ENCODE data around the gene ST8SIA5.

ST8SIA5 gene

GRCh38 chr18:46789088-46789487 is 32.2 kb upstream of the ST8SIA5 start:
- Histone ChIP-seq H3K9me3 (ENCODE audit: control insufficient read depth, insufficient read depth, low read length) (peaks cover 11% of the 10 kb centered on the region), H3K4me2 (ENCODE audit: low read length) (no peak overlapping the region), H3K9me2 (replicated peaks; ENCODE audit: control insufficient read depth, low read length) (no peaks in the 10 kb centered on the region), H3F3A (ENCODE audit: control insufficient read depth, insufficient read depth) (no peaks in the 10 kb centered on the region), H4K20me1 (ENCODE audit: control insufficient read depth, insufficient read depth, low read depth, low read length) (no peaks in the 10 kb centered on the region), H3K79me2 (ENCODE audit: control insufficient read depth, low read length) (no peaks in the 10 kb centered on the region), H3K36me3 (ENCODE audit: control insufficient read depth, low read length) (no peaks in the 10 kb centered on the region), H3K4me1 (ENCODE audit: control insufficient read depth, low read length) (peaks cover 16% of the 10 kb centered on the region), H3K27me3 (ENCODE audit: control insufficient read depth, low read length) (no peaks in the 10 kb centered on the region), H3K27ac (ENCODE audit: low read depth, low read length) (no peak overlapping the region), H3K4me3 (ENCODE audit: low read length) (no peak overlapping the region)
- TF ChIP-seq CTCF (IDR thresholded peaks at IDR 0.05; ENCODE audit: low read depth, low read length, poor library complexity, severe bottlenecking) (no peak), EZH2phosphoT487 (IDR thresholded peaks at IDR 0.05; ENCODE audit: borderline replicate concordance, low read length) (no peak)

- H4K20me1 ChIP-seq (ENCODE audit: control insufficient read depth, insufficient read depth, low read depth, low read length): no peaks in the 10 kb centered on the region
- H3K9me2 ChIP-seq (replicated peaks; ENCODE audit: control insufficient read depth, low read length): no peaks in the 10 kb centered on the region
- peaks cover 16% of the 10 kb centered on the region for H3K4me1 ChIP-seq (ENCODE audit: control insufficient read depth, low read length)
- H3F3A ChIP-seq (ENCODE audit: control insufficient read depth, insufficient read depth): no peaks in the 10 kb centered on the region
- no peak overlapping the region for H3K4me3 ChIP-seq (ENCODE audit: low read length)
- no peaks in the 10 kb centered on the region for H3K79me2 ChIP-seq (ENCODE audit: control insufficient read depth, low read length)
- no peaks in the 10 kb centered on the region for H3K36me3 ChIP-seq (ENCODE audit: control insufficient read depth, low read length)
- no peak overlapping the region for H3K27ac ChIP-seq (ENCODE audit: low read depth, low read length)
- TF ChIP-seq EZH2phosphoT487 (IDR thresholded peaks at IDR 0.05; ENCODE audit: borderline replicate concordance, low read length) (no peak), CTCF (IDR thresholded peaks at IDR 0.05; ENCODE audit: low read depth, low read length, poor library complexity, severe bottlenecking) (no peak)
- H3K9me3 ChIP-seq (ENCODE audit: control insufficient read depth, insufficient read depth, low read length): peaks cover 11% of the 10 kb centered on the region
- peak overlapping the region; percentile 44 for H3K4me2 ChIP-seq (ENCODE audit: low read length)
- no peaks in the 10 kb centered on the region for H3K27me3 ChIP-seq (ENCODE audit: control insufficient read depth, low read length)
These were observed 30.8 kb upstream of the ST8SIA5 start for GRCh38 chr18:46787674-46788073.

GRCh38 chr18:46772357-46772756 is 15.5 kb upstream of the ST8SIA5 start:
- no peaks in the 10 kb centered on the region for H3K36me3 ChIP-seq (ENCODE audit: control insufficient read depth, low read length)
- peak overlapping the region; percentile 28; the same call in 1 of the 2 replicates for H3K27ac ChIP-seq (ENCODE audit: low read depth, low read length)
- H3K9me3 ChIP-seq (ENCODE audit: control insufficient read depth, insufficient read depth, low read length): no peaks in the 10 kb centered on the region

More at GRCh38 chr18:46772357-46772756, 15.5 kb upstream of the ST8SIA5 start:
- Histone ChIP-seq H3K4me2 (ENCODE audit: low read length) (peak overlapping the region; percentile 65), H3K79me2 (ENCODE audit: control insufficient read depth, low read length) (no peaks in the 10 kb centered on the region), H3K9me2 (replicated peaks; ENCODE audit: control insufficient read depth, low read length) (no peaks in the 10 kb centered on the region), H3K4me3 (ENCODE audit: low read length) (peak overlapping the region; percentile 47; the same call in 1 of the 2 replicates), H3F3A (ENCODE audit: control insufficient read depth, insufficient read depth) (peaks cover 8% of the 10 kb centered on the region), H4K20me1 (ENCODE audit: control insufficient read depth, insufficient read depth, low read depth, low read length) (no peaks in the 10 kb centered on the region), H3K4me1 (ENCODE audit: control insufficient read depth, low read length) (peaks cover 43% of the 10 kb centered on the region), H3K27me3 (ENCODE audit: control insufficient read depth, low read length) (peaks cover 4% of the 10 kb centered on the region; the same call in 1 of the 2 replicates)
- TF ChIP-seq EZH2phosphoT487 (IDR thresholded peaks at IDR 0.05; ENCODE audit: borderline replicate concordance, low read length) (no peak), CTCF (IDR thresholded peaks at IDR 0.05; ENCODE audit: low read depth, low read length, poor library complexity, severe bottlenecking) (peak; percentile 53)
